Measurements from ENCODE around the gene LHFPL2.
"Not testable (repeated sequence)": the region's sequence is repeated elsewhere in the genome, so short reads cannot be mapped to it uniquely, and the experiment has no call there.

LHFPL2 gene, protein sequence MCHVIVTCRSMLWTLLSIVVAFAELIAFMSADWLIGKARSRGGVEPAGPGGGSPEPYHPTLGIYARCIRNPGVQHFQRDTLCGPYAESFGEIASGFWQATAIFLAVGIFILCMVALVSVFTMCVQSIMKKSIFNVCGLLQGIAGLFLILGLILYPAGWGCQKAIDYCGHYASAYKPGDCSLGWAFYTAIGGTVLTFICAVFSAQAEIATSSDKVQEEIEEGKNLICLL

GRCh38 chr5:78648359-78649210, at the start of gene LHFPL2:
Gene LHFPL2, minus strand, starts transcription at chr5:78648772. Its CDS starts 138,559 bp downstream, at chr5:78510213.
- no peak for DNase-seq

GRCh38 chr5:78696637-78697036, 48.1 kb upstream of the LHFPL2 start:
- DNase-seq = no peak

DNA sequence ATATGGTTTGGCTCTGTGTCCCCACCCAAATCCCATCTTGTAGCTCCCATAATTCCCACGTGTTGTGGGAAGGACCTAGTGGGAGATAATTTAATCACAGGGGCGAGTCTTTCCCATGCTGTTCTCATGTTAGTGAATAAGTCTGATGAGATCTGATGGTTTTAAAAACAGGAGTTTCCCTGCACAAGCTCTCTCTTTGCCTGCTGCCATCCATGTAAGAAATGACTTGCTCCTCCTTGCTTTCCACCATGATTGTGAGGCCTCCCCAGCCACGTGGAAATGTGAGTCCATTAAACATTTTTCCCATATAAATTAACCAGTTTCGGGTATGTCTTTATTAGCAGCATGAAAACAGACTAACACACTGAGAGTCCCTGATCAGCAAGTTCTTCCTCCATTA, 47.5 kb upstream of the LHFPL2 start:
- not testable (repeated sequence) for DNase-seq

- no peak for DNase-seq
Observed at GRCh38 chr5:78693339-78693738, 44.8 kb upstream of the LHFPL2 start.

- DNase-seq = no peak
Observed at GRCh38 chr5:78691084-78691960, 42.8 kb upstream of the LHFPL2 start.

DNA sequence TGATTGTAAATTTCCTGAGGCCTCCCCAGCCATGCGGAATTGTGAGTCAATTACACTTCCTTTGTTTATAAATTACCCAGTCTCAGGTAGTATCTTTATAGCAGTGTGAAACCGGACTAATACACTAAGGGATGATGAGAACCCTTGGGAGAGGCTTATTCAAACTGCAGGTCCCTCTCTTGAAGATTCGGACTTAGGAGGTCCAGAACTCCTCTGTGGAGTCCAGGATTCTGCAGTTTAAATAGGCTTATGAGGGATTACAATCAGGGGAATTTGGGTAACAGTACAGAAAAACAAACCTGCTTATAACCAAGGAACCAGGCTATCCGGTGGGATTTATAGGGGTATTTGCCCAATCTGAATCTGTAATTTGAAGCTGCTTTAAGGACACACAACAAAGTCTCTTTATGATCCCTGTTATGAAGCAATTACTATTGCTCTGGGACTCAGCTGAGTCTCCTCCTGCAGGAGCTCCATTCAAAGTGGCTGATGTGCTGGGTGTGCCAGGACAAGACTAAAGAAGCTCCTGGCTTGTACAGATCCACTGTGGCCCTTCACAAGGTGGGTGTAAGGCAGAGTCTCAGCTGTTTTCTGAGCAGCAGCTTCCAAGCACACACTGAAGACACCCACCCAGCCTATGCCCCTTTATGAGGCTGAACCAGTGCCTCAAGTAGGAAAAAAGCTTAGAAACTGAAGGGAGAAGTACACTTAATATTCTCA, 41.8 kb upstream of the LHFPL2 start:
- no peak for DNase-seq

DNA sequence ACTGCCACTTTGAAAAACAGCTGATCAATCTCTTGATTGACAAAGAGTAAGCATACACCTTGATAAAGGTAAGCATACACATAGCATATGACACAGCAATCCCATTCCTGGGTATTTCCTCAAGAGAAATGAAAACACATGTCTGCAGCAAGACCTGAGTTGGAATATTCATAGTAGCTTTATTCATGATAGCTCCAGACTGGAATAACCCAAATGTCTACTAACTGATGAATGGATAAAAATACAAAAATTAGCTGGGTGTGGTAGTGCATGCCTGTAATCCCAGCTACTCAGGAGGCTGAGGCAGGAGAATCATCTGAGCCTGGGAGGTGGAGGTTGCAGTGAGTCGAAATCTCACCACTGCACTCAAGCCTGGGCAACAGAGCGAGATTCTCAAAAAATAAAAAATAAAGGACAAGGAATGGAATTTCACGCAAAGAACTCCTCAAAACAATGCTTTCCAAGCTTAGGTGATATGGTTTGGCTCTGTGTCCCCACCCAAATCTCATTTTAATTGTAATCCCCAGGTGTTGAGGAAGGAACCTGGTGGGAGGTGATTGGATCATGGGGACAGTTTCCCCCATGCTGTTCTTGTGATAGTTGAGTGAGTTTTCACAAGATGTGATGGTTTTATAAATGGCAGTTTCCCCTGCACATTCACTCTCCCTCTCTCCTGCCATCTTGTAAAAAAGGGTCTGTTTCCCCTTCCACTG, 41.1 kb upstream of the LHFPL2 start:
- no peak for DNase-seq

GRCh38 chr5:78687514-78687913, 38.9 kb upstream of the LHFPL2 start:
- DNase-seq = not testable (repeated sequence)

DNA sequence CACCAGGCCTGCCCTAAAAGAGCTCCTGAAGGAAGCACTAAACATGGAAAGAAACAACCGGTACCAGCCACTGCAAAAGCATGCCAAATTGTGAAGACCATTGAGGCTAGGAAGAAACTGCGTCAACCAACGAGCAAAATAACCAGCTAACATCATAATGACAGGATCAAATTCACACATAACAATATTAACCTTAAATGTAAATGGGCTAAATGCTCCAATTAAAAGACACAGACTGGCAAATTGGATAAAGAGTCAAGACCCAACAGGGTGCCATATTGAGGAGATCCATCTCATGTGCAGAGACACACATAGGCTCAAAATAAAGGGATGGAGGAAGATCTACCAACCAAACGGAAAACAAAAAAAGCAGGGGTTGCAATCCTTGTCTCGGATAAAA, 35.3 kb upstream of the LHFPL2 start:
- not testable (repeated sequence) for DNase-seq

DNA sequence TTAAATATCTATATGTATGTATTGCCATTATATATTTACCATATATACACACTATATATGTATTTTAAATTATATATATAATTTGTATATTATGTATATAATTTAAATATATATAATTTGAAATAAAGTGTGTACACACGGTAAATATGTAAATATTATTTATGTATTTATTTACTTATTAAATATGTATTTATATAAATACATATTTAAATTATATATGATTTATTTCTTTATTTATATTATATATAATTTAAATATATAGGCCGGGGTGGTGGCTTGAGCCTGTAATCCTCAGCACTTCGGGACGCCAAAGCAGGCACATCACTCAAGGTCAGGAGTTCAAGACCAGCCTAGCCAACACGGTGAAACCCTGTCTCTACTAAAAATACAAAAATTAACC, 31.3 kb upstream of the LHFPL2 start:
- DNase-seq = no peak

DNA sequence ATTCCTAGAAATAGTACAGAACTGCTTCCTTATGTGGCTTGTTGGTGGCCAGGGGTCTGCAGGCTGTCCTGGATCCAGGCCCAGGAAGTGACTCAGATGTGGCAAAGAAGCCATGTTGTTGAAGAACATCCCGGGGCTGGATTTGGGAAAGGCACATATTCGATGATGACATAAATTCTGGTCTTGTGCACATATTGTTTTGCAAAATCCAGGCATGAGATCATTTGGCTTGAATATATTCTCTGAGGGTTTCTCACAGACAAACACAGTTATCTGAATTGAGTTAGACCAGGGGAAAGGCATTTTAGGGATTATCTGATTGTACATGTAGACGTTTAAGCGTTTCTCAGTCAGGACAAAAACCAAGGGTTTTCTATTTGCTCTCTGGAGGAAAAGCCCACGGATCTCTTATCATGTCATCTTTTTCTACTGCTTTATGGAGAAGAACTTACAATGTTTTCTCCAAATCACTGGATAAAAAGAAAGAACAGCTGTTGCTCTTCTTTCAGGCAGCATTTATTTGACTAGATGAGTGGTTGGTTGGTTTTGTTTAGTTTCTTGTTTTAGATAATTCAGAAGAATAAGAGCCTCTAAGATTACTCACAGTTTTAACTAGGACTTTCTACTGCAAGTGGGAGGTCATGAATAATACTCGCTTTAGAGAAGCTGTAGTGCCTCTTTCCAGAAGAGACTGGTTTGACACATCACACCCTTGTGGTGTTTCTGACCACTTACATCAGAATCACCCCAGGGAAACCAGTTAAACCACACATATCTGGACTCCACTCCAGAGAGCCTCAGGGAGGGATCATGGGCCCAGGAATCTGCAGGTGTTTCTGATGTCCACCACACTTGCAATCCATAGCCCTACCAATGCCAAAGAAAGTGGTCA, 29.5 kb upstream of the LHFPL2 start:
- DNase-seq = no peak

- no peak for DNase-seq
Observed at GRCh38 chr5:78675956-78676730, 27.6 kb upstream of the LHFPL2 start.

DNA sequence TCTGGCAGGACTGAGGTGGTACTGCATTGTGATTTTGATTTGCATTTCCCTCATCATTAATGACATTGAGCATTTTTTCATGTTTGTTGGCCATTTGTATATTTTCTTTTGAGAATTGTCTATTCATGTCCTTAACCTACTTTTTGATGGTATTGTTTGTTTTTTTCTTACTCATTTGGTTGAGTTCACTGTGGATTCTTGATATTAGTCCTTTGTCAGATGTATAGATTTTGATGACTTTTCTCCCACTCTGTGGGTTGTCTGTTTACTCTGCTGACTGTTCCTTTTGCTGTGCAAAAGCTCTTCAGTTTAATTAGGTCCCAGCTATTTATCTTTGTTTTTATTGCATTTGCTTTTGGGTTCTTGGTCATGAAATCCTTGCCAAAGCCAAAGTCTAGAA, 25.3 kb upstream of the LHFPL2 start:
- DNase-seq = not testable (repeated sequence)

GRCh38 chr5:78672154-78672553, 23.6 kb upstream of the LHFPL2 start:
- no peak for DNase-seq

DNA sequence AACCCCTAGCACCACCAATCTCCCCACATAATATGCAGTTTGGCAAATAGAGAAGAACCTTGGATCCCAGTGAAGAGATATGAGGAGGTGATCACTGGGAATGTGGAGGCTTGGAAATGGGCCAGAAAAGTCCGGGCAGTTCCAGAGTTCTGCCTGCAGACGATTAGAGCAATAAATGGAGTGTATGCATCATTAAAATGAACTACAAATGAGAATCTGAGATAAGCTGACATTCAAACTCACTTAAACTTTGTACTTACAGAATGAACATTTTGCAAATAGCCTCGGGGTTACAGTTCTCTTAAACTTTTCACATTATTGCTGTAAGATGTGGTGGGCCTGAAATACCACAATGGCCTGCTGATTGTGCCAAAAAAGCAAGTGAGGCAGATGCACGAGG, 23.0 kb upstream of the LHFPL2 start:
- DNase-seq = no peak

DNA sequence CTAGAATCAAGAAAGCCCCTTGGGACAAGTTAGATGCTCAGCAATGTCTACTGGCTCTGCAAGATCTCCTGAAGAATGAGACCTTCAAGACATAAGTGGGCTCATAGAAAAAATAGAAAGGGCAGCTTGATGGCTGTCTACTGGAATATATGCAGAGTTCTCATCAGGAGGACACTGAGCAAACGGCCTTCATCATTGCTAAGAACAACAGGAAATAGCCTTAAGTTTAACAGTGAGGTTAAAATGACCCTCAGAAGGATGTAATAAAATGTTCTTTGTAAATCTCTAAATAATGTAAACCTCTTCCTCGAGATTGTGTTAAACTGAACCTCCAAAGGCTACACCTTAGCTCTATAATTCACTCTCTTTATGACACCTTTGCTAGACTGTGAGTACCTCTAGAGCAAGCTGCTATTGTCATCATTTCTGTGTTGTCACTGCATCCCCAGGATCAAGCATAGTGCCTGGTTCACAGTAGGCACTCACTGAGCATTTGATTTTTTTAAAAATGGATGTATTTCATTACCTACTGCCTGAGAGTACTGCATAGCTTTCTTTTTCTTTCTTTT, 22.2 kb upstream of the LHFPL2 start:
- DNase-seq = no peak

DNA sequence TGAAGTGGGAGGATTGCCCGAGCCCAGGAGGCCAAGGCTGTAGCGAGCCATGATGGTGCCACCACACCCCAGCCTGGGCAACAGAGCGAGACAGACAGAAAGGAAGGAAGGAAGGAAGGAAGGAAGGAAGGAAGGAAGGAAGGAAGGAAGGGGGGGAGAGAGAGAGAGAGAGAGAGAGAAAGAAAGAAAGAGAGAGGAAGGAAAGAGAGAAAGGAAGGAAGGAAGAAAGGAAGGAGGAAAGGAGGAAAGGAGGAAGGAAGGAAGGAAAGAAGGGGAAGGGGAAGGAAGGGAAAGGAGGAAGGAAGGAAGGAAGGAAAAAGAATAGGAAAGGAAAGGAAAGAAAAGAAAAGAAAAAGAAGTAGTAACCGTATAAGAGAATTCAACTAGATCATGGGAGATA, 20.8 kb upstream of the LHFPL2 start:
- DNase-seq = no peak

- no peak for DNase-seq
Observed at GRCh38 chr5:78667461-78668103, 19.0 kb upstream of the LHFPL2 start.

- DNase-seq = not testable (repeated sequence)
Observed at GRCh38 chr5:78666975-78667374, 18.4 kb upstream of the LHFPL2 start.
